HEK293T (cell line): ENCODE data around the gene AP4S1.

Experiments
- ARNT ChIP-seq: fragments of 450-650 bp; IDR thresholded peaks from 2 replicates; pipeline ENCODE4 v1.6.1; 2017; ENCODE audit warnings: mild to moderate bottlenecking
- FOXA1 ChIP-seq: fragments of 450-650 bp; IDR thresholded peaks from 2 replicates; pipeline ENCODE4 v1.6.1; 2016; ENCODE audit warnings: mild to moderate bottlenecking
- FOXK2 ChIP-seq: fragments of 450-650 bp; IDR thresholded peaks from 2 replicates; pipeline ENCODE4 v1.6.1; 2016; ENCODE audit warnings: mild to moderate bottlenecking
- HDGF ChIP-seq: fragments of 450-650 bp; IDR thresholded peaks from 2 replicates; pipeline ENCODE4 v1.6.1; 2017; ENCODE audit warnings: antibody characterized with exemption, borderline replicate concordance
- SP1 ChIP-seq: fragments of 450-650 bp; IDR thresholded peaks from 2 replicates; pipeline ENCODE4 v1.6.1; 2017
- SUZ12 ChIP-seq: fragments of 450-650 bp; IDR thresholded peaks from 2 replicates; pipeline ENCODE4 v1.6.1; 2016; ENCODE audit warnings: mild to moderate bottlenecking

DNA sequence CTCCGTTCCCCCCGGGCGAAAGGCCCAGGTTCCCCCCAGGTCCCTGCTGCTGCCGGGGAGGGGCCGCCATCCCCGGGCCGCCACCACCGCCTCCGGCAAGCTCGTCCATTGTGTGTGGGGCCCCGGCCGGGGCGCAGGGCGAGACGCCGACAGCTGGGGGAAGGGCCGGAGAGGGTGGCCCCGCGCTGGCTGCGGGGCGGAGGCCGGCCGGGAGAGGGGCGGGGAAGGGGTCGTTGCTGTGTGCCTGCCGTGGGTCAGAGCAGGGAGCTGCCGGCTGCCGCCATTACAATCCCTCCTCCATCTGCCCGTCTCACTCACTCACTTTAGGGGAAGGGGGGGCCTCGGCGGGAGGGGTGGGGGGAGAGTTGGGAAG, 614 bp downstream of the AP4S1 start, which contains the start of gene STRN3:
- no peak for TF ChIP-seq FOXK2
- TF ChIP-seq SUZ12 = no peak
- TF ChIP-seq SP1 = no peak
- no peak for TF ChIP-seq ARNT
- TF ChIP-seq FOXA1 = no peak
- TF ChIP-seq HDGF = no peak
